HG02970 (cell line): ENCODE results near the gene CXCL12.

ENCODE experiments used
- ATAC-seq: cut with Tn5 transposase; IDR thresholded peaks from one replicate; pipeline ENCODE4 v1.9.1; 2021; ENCODE audit warnings: mild to moderate bottlenecking, moderate library complexity, moderate number of reproducible peaks; ENCODE audit not compliant: unreplicated experiment, low FRiP score

The CXCL12 gene

DNA sequence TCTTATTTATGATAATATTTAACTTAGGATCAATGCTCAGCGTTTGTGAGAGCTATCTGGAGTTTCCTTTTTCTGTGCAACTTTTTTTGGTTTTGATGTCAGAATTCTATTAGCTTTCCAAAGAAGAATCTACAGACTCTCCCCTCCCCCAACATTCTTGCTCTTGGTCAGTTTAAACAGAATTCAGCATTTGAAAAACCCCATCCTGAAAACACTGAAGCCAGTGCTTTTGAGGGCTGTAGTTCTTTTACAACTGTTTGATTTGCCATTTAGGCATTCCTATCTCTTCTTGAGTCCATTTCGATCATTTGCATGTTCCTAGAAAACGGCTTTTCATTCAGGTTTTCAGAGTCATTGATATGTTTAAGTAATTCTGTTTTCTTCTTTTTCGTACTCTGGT, 15.6 kb upstream of the CXCL12 start:
- ATAC-seq, result no peak

GRCh38 chr10:44399659-44400451, 15.0 kb upstream of the CXCL12 start:
- ATAC-seq, result no peak

- no peak for ATAC-seq
Observed at GRCh38 chr10:44398747-44399658, 14.1 kb upstream of the CXCL12 start.

GRCh38 chr10:44398271-44398670, 13.4 kb upstream of the CXCL12 start:
- ATAC-seq, result no peak

- ATAC-seq, result no peak
Observed at GRCh38 chr10:44397476-44398225, 12.8 kb upstream of the CXCL12 start.

GRCh38 chr10:44396671-44397191, 11.8 kb upstream of the CXCL12 start:
- no peak for ATAC-seq

DNA sequence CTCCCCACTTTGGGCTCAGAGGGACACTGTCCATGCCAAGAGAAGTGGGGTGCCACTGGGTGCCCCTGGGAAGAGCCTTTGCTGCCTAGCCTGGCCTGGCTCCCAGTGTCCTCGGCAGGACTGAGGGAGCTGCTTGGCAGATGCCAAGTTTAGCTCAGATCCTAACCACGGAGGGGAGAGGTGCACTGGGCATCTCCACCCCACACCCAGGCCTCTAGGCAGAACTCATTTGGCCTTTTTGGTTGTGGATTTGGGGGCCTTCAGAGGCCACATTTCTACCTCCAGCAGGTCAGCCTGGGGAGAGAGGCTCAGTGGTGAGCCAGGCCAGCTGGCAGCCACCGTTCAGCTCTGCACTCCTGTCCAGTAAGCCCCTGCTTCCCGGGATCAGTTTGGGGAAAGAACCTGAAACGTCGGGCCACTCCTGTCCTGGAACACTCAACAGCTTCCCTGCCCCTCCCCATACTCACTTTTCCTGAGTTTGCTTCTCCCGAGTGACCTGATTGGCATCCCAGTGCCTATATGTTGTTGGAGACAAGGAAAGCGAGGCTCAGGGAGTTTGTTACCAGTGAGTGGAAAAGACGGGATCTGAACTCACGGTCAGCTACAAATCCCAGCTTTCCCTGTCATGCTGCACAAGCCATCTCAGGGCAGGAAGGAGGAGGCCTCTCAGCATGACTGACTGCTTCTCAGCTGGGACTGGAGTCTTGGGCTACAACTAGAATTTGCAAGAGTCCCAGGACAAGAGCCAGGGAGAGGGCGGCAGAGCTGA, 11.2 kb upstream of the CXCL12 start:
- no peak for ATAC-seq

DNA sequence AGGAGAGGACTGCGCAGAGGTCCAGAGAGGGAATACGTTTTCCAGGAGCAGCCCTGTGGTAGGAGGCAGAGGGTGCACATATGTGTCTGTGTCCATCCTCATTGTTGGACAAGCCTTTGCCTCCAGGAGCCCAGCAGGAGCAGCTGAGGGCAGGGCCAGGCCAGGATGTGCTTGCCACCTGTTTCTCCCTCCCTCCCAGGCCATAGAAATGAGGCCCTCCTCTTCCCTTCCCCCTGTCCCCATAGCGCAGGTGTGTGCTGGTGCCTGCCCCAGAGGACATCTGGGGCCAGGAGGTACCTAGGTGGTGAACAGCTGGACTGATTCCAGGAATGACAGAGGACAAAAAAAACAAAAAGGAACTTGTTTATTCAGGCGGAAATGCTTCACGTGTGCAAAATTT, 10.5 kb upstream of the CXCL12 start:
- ATAC-seq, result no peak

GRCh38 chr10:44394696-44395381, 9.9 kb upstream of the CXCL12 start:
- ATAC-seq, result no peak

- ATAC-seq, result no peak
Observed at GRCh38 chr10:44393834-44394547, 9.1 kb upstream of the CXCL12 start.

- no peak for ATAC-seq
Observed at GRCh38 chr10:44393051-44393630, 8.2 kb upstream of the CXCL12 start.

DNA sequence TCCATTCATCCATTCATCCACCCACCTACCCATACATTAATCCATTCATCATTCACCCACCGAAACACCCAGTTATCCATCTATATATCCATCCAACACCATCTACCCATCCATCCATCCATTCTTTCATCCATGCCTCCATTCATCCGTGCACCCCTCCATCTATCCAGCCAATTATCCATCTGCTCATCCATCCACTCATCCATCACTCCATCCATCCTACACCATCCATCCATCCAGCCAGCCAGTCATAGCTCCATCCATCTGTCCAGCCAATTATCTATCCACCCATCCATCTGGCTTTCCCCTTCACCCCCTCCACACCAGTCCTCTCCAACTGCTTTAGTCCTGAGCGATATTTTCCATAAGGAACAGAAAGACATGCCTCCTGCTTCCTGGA, 7.5 kb upstream of the CXCL12 start:
- no peak for ATAC-seq

DNA sequence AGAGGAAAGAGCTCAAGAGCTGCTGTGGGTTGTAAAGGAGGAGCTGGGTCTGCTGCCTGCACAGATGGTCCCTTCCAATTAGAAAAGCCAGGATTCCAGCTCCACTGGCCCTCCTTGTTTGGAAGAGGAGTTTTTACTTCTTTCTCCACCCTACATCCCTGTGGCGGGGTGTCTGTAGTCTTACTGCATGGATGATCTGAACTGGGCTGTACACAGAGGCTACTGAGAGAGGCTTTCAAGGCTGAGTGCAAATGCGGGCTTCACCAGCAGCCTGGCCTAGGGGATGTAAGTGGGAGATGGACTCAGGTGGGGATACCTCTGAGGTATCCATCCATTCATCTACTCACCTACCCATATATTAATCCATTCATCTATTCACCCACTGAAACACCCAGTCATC, 7.1 kb upstream of the CXCL12 start:
- no peak for ATAC-seq

DNA sequence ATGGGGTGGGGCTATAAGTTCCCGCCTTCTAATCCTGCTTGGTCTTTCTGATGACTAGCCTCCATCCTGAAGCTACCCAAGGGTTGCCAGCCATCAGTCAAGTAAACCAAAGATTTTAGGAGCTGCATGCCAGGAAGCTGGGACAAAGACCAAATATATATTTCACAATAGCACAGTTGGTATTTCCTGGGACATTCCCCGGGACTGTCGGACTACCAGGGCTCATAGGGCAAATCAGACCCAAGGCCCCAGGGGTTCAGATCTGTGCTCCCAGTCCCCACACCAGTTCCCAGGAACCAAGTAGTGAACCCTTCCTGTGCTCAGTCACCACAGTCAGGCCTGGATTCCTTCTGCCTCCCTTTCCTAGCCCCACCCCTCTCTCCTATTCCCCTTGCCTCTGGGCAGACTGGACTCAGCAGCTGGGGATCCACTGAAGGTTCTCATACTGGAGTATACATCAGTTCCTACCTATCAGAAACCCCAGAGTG, 5.7 kb upstream of the CXCL12 start:
- ATAC-seq, result no peak

- ATAC-seq, result no peak
Observed at GRCh38 chr10:44389556-44389955, 4.7 kb upstream of the CXCL12 start.

DNA sequence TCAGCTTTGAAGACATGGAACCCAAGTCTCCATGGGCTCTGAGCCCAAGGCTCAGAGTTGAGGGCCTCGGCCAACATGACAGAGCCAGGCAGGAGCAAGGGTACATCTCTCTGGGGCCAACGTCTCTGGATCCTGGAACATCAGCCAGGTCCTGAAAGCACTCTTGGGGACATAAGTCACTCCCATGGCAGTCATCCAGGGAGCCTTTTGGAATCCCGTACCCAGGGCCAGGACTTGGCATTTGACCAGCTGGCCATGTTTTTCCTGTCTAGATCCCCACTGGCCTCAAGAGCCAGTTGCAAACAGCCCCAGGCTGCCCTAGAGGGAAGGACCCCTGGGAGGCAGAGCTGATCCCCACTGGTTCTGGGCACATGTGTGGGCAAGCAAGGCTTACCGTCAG, 4.3 kb upstream of the CXCL12 start:
- no peak for ATAC-seq

GRCh38 chr10:44388641-44389040, 3.7 kb upstream of the CXCL12 start:
- ATAC-seq, result no peak

GRCh38 chr10:44387853-44388251, 3.0 kb upstream of the CXCL12 start:
- ATAC-seq, result no peak
